ENCODE data around the gene PCBP3. TPM values are rescaled to one million over a fixed set of nuclear protein-coding genes. Genes with fewer than 3 reads are reported as not detected.

PCBP3 gene
- total RNA-seq, 1 donor from 2014 or later: 5.0 TPM

DNA sequence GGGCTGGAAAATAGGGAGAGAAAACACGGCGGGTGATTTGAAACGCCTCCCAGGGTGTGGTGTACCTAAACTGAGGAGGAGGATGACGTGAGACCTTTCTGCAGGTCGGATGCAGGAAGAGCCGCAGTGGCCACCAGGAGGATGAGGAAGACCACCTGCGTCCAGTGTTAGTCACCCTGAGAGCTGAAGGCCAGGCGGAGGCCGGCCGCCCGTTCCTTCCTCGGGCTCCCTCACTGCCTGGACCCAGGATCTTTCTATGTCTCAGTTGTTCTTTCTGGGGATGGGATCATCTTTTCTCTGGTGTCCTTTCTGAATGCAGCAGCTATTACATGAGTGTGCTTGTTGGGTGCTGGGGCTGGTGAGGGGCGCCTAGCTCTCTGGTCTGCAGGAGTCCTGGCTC is 263.3 kb downstream of the PCBP3 start:
- H3K4me3 Mint-ChIP-seq: no peak overlapping the region
- no peak overlapping the region for H3K27ac Mint-ChIP-seq
- TF ChIP-seq, protein P1, sequence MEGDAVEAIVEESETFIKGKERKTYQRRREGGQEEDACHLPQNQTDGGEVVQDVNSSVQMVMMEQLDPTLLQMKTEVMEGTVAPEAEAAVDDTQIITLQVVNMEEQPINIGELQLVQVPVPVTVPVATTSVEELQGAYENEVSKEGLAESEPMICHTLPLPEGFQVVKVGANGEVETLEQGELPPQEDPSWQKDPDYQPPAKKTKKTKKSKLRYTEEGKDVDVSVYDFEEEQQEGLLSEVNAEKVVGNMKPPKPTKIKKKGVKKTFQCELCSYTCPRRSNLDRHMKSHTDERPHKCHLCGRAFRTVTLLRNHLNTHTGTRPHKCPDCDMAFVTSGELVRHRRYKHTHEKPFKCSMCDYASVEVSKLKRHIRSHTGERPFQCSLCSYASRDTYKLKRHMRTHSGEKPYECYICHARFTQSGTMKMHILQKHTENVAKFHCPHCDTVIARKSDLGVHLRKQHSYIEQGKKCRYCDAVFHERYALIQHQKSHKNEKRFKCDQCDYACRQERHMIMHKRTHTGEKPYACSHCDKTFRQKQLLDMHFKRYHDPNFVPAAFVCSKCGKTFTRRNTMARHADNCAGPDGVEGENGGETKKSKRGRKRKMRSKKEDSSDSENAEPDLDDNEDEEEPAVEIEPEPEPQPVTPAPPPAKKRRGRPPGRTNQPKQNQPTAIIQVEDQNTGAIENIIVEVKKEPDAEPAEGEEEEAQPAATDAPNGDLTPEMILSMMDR (IDR thresholded peaks at IDR 0.05; ENCODE audit: unreplicated experiment): no peak
- peaks cover 23% of the 10 kb centered on the region for H3K4me1 Mint-ChIP-seq
- DNase-seq (ENCODE audit: low spot score in 2 of 2, unreplicated experiment in 2 of 2): no peak
- H3K27me3 Mint-ChIP-seq (ENCODE audit: low read depth): no peaks in the 10 kb centered on the region
- H3K36me3 Mint-ChIP-seq: peaks cover 1% of the 10 kb centered on the region
- no peaks in the 10 kb centered on the region for H3K9me3 Mint-ChIP-seq

DNA sequence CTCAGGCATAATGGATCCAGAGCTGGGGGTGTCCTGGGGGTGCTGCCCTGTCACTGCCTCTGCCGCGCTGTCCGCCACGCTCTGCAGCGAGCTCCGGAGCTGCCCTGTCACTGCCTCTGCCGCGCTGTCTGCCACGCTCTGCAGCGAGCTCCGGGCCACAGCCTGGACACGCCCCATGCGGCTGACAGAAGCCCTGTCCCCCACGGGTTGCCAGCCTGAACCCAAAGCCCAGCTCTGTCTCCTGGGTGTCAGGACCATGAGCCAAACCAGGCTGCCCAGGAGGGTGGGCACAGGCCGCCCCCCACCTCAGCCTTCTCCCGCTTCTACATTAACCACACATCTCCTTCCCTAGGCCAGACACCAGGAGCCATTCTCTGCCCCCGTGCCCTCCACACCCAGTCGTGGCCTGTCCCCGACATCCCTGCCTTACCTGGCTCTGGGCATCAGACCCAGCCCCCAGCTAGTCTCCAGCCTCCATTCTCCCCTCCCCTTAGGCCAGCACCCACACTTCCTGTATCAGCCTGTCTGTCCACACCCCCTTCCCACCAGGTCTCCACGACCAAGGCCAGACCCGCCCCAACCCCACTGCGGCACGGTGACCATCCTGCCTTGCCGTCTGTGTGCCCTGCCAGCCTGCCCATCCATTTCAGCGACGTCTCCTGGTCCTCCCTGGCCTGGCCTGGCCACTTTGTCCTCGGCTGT is 265.2 kb downstream of the PCBP3 start:
- Mint-ChIP-seq H3K4me1 (peaks cover 23% of the 10 kb centered on the region), H3K27me3 (ENCODE audit: low read depth) (no peaks in the 10 kb centered on the region), H3K36me3 (peaks cover 1% of the 10 kb centered on the region), H3K4me3 (no peak overlapping the region), H3K9me3 (no peaks in the 10 kb centered on the region), H3K27ac (no peak overlapping the region)
- TF ChIP-seq, protein P1 (IDR thresholded peaks at IDR 0.05; ENCODE audit: unreplicated experiment): no peak
- no peak for DNase-seq (ENCODE audit: low spot score in 2 of 2, unreplicated experiment in 2 of 2)

DNA sequence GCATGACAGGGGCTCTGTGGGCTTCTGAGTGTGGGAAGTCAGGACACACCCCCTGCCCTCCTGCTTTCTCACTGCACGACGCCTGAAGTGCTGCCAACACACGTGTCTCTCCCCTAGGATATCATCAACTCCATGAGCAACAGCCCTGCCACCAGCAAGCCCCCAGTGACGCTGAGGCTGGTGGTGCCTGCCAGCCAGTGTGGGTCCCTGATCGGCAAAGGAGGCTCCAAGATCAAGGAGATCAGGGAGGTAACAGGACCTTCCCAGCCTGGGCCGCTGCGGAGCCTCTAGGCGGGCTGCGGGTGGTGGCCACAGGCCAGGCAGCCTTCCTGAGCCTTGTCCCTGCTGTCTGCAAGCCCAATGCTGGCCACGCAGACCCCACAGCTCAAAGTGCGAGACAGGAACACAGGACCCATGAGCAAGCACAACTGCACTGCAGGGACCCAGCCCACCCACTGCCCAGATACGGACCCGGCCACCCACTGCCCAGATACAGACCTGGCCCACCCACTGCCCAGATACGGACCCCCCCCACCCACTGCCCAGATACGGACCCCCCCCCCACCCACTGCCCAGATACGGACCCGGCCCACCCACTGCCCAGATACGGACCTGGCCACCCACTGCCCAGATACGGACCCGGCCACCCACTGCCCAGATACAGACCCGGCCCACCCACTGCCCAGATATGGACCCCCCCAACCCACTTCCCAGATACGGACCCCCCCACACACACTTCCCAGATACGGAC is 265.9 kb downstream of the PCBP3 start:
- Mint-ChIP-seq H3K9me3 (no peaks in the 10 kb centered on the region), H3K36me3 (peaks cover 1% of the 10 kb centered on the region), H3K4me3 (no peak overlapping the region), H3K27ac (no peak overlapping the region), H3K4me1 (peaks cover 20% of the 10 kb centered on the region), H3K27me3 (ENCODE audit: low read depth) (no peaks in the 10 kb centered on the region)
- TF ChIP-seq, protein P1 (IDR thresholded peaks at IDR 0.05; ENCODE audit: unreplicated experiment): no peak
- DNase-seq (ENCODE audit: low spot score in 2 of 2, unreplicated experiment in 2 of 2): no peak

DNA sequence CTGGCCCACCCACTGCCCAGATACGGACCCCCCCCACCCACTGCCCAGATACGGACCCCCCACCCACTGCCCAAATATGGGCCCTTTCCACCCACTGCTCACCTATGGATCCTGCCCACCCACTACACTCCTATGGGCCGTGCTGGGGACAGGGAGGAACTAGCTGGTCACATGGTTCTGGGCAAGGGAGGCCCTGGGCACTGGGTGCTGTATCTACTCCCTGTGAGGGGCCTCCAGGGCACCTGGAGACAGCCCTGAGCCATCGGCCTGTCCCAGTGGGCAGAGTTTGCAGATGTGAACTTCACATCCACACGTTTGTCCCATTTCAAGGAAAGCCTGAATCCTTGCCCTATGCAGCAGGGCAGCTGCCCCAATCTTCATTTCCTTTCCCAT is 266.6 kb downstream of the PCBP3 start:
- Mint-ChIP-seq H3K4me3 (no peak overlapping the region), H3K27ac (peak overlapping the region; percentile 40), H3K36me3 (peaks cover 1% of the 10 kb centered on the region), H3K27me3 (ENCODE audit: low read depth) (no peaks in the 10 kb centered on the region), H3K4me1 (peaks cover 20% of the 10 kb centered on the region), H3K9me3 (no peaks in the 10 kb centered on the region)
- TF ChIP-seq, protein P1 (IDR thresholded peaks at IDR 0.05; ENCODE audit: unreplicated experiment): no peak
- DNase-seq (ENCODE audit: low spot score in 2 of 2, unreplicated experiment in 2 of 2): no peak

DNA sequence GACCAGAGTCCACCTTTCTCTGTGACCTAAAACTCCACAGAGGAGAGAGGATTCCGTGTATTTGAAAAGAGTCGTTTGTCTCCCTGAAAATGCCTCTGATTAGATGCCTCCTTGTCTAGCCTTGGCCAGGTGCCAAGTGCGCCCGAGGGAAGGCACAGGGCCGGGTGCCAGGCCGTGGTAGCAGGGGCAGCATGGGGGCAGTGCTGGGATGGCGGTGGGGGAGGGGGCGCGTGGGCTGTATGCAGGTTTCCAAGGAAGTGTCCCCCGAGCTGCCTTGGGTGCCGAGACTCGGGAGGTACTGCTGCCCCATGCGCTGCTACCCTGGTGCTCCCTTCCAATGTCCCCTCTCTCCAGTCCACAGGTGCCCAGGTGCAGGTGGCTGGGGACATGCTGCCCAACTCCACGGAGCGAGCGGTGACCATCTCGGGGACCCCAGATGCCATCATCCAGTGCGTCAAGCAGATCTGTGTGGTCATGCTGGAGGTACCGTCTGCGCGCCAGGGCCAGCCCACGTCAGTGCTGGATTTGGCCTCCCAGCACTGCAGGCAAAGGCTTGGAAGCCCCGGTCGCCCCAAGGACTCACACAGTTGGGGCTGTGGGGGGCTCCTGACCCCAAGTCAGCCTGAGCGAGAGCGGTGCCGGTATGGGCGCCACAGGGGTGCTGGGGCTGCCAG is 267.2 kb downstream of the PCBP3 start:
- Mint-ChIP-seq H3K27me3 (ENCODE audit: low read depth) (no peaks in the 10 kb centered on the region), H3K9me3 (no peaks in the 10 kb centered on the region), H3K36me3 (peaks cover 1% of the 10 kb centered on the region), H3K4me1 (peaks cover 20% of the 10 kb centered on the region), H3K4me3 (no peak overlapping the region), H3K27ac (peak overlapping the region; percentile 40)
- no peak for DNase-seq (ENCODE audit: low spot score in 2 of 2, unreplicated experiment in 2 of 2)
- TF ChIP-seq, protein P1 (IDR thresholded peaks at IDR 0.05; ENCODE audit: unreplicated experiment): no peak

All from mesothelial cell of epicardium (in vitro differentiated cells).